Activated CD8-positive, alpha-beta memory T cell treated with anti-CD3 and anti-CD28 coated beads, Interleukin-2, amount 50 U/mL, for 48 hours (primary cell): Measurements from ENCODE around the gene LSM10.

Experiments used
- DNase-seq: peaks from one replicate; pipeline ENCODE4 v3.0.0-alpha.2; 2020

LSM10 gene

DNA sequence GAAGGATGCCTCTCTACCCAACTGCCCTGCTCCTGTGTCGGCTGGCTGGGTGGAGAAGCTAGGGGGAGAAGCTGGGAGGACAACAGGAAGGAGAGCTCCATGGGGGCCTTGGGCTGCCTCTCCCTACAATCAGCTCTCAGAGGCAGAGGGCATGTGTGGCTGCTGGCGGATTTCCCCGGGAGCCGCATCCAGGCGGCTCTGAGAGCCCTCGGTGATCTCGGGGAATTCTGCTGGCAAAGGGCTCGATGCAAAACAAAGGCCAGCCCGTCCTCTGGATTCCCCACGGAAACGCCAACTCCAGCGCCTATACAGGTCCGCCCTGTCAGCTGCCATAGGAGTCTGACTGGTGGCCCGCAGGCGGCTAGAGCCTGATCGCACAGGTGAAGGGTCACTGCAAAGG is 47.9 kb downstream of the LSM10 start:
- DNase-seq = no peak

GRCh38 chr1:36349241-36349671 is 48.5 kb downstream of the LSM10 start:
- DNase-seq = no peak

DNA sequence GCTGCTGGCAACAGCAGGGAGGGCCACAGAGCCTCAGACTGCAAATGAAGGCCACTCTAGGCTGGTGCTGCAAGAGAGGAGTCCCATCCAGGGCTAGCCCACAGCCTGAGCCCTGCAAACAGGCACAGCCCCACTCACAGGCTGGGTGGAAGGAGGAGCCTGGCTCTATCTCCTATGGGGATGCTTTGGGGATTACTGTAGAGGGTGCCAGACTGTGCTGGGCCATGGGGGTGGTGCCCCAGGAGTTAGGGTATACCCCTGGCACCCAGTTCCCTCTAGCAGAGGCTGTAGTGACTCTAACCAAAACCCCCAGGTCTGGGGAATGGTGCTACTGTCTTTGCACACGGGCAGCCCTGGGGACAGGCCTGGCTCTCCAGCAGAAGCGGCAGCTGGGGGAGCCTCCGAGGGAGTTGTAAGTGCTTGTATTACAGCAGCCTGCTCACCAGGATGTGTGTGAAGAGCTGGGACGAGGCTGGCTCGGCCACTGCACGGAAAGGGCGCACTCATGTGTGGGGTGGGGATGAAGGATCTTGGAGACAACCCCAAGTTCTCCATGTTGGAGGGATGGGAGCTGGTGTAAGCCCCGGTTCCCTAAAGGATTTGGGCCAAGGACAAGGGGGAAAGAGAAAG is 50.9 kb downstream of the LSM10 start:
- no peak for DNase-seq

- no peak for DNase-seq
Observed at GRCh38 chr1:36345353-36345752, 52.4 kb downstream of the LSM10 start.

- no peak for DNase-seq
Observed at GRCh38 chr1:36344395-36344680, 53.4 kb downstream of the LSM10 start.

DNA sequence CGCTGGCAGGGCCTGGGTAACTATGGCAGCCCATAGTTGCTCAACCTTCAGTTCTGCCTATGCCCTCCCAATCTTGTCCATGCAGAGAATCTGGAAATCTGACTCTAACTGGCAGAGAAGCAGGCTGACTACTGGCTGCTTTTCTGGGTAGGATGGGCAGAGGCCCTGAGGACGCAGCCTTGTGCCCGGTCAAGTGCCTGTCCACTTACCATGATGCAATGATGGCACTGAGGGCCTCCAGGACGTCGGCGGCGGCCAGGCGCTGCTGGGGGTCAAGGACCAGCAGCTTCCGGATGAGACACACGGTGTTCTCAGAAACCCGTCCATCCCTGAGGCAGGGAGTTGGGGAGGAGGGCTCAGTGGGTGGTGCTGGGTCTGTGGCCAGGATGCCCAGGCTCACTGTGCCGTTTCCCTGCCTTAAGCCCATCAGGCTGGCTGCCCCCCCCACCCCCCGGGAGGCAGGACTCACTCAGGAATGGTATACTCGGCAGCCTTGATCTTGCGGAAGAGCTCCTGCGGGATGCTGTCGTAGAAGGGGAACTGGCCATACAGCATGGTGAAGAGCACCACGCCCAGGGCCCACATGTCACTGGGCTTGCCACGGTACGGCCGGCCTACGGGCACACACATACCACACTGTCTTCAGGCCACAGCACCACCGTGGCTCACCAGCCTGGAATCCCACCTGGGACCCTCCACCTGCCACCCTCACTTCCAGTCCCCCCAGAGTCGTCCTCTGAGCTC is 53.9 kb downstream of the LSM10 start:
- DNase-seq = no peak
